ENCODE data around the gene SERPINH1.

Gene SERPINH1

GRCh38 chr11:75533896-75534258, 28.2 kb upstream of the SERPINH1 start:
- DNase-seq: no peak

GRCh38 chr11:75534259-75535069, 27.6 kb upstream of the SERPINH1 start:
- DNase-seq: no peak

- no peak for DNase-seq
Observed at GRCh38 chr11:75535071-75535470, 27.0 kb upstream of the SERPINH1 start.

- DNase-seq: no peak
Observed at GRCh38 chr11:75536786-75537641, 25.0 kb upstream of the SERPINH1 start.

GRCh38 chr11:75537740-75538139, 24.3 kb upstream of the SERPINH1 start:
- no peak for DNase-seq

GRCh38 chr11:75538150-75538942, 23.7 kb upstream of the SERPINH1 start:
- DNase-seq: no peak

GRCh38 chr11:75539459-75540334, 22.4 kb upstream of the SERPINH1 start:
- DNase-seq: no peak

GRCh38 chr11:75541193-75542087, 20.6 kb upstream of the SERPINH1 start:
- no peak for DNase-seq

- no peak for DNase-seq
Observed at GRCh38 chr11:75542088-75542438, 20.0 kb upstream of the SERPINH1 start.

GRCh38 chr11:75543806-75544205, 18.2 kb upstream of the SERPINH1 start:
- DNase-seq: no peak

GRCh38 chr11:75547177-75547576, 14.9 kb upstream of the SERPINH1 start:
- DNase-seq: no peak

GRCh38 chr11:75547617-75548058, 14.4 kb upstream of the SERPINH1 start:
- peak; percentile 52 for DNase-seq

GRCh38 chr11:75548595-75549272, 13.3 kb upstream of the SERPINH1 start:
- no peak for DNase-seq

- DNase-seq: no peak
Observed at GRCh38 chr11:75549370-75549958, 12.6 kb upstream of the SERPINH1 start.

GRCh38 chr11:75553182-75553581, 8.9 kb upstream of the SERPINH1 start:
- no peak for DNase-seq

GRCh38 chr11:75553889-75554257, 8.2 kb upstream of the SERPINH1 start:
- no peak for DNase-seq

GRCh38 chr11:75554258-75555022, 7.6 kb upstream of the SERPINH1 start:
- peak; percentile 64 for DNase-seq

- no peak for DNase-seq
Observed at GRCh38 chr11:75555079-75555811, 6.8 kb upstream of the SERPINH1 start.

- no peak for DNase-seq
Observed at GRCh38 chr11:75556275-75556674, 5.8 kb upstream of the SERPINH1 start.

Measured in DMS79 (cell line).